Inflammatory macrophage (primary cell): ENCODE results near the gene PRXL2C.

Experiments
- DNase-seq, 2 donors: peaks; one replicate each; pipeline ENCODE4 v3.0.0-alpha.2; 2020 to 2022

PRXL2C gene

DNA sequence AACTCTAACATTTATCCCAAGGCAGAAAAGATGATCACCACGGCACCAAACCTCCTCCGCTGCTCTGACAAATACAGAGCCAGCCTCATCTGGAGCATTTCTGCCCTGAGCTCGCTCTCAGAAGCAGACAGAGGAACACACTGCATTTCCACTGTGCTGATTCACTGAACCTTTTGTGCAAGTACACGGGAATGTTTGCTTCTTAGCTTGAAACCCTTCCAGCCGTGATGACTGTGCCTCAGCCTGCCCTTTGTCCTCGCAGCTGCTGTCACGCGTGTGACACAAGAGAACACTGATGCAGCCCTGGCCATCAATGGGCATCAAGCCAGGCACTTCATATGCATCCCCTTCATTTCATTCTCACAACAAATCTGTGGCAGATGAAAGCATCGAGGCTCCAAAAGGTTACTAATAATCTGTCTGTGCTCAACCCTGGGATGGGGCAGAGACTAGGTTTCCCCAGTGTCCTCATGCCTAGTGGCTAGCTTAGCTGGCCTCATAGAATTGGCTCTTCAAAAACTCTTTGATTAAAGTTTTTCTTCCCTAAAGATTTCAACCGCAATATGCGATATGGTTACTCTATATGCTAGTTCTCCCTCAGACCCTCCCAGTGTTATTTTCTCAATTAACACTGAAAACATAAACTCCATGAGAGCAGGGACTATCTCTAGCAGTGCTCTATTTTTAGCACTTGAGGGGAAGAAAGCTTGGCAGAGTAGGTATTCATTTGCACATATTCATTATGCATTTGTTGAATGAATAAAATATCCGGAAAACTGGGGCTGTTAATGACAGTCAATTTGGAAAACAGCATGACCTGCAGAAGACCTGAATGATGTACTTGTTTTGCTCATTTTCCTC is 42.8 kb downstream of the PRXL2C start:
- DNase-seq, result no peak

DNA sequence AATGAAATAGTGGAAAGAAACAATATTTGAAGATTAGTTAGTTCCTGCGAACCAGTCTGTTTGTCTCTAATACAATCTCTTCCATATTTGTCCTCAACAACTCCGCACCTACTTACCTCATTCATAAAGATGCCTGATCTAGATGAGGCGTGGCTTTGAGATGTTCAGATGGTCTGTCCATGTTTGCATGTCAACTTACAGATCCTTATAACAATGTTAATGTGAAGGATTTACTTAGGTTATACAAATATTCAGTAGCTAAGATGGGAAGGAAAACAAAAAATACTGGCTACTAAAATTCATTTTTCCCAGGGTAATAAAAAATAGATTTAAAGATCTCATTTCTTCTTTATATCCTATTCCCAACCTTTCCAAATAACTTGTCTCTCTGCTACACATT is 43.8 kb downstream of the PRXL2C start:
- no peak for DNase-seq

DNA sequence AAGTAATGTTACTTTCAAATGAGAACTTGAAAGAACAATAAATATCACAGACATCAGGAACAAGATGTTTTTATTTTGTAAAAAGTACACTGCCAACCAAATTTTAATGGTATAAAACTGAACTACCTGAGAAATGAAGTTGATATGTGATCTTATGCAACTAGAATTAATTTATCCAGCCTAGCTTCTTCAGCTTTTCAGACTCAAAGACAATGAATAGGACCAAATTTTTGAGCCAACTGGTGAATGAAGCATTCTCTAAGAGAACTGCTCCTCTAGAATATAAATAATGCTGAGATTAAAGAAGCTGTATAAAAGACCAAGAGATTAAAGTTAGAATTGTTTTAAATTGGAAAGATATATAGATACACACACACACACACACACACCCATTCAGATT is 45.4 kb downstream of the PRXL2C start:
- DNase-seq, result no peak

DNA sequence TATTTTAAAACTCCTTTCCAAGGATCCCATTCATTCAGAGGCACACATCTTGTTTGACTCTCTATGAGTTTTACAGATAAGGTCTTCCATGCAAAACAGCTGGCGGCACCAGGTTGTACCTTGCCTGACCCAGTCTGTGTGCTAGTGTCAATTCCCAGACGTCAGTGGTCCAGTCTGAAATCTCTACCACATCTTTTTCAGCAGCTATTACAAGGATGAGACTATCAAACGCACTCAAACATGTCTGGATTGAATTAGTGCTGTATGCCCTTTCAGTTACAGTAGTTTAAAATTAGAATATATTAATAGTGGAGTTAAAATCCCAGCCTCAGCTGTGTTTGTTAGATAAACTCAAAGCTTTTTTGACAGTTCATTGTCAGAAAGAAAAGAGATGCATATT is 47.1 kb downstream of the PRXL2C start:
- DNase-seq, result no peak

DNA sequence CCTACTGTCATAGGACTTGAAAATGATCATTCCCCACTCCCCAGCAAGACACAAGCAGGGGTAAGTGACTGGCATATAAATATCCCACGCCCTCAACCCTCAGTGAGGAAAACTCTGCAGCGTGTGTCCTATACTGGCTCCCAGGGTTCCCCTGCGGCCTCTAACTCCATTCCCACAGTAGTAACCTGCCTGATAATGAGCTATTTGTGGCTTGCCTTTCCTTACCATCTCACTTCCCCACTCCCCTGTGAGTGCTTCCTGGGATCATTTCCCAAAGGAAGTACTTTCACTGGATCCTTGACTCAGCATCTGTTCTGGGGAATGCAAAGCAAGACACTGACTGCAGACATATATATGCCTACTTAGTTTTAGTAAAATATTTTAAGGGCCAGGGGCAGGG is 49.8 kb downstream of the PRXL2C start:
- no peak for DNase-seq

- no peak for DNase-seq
These were observed 51.2 kb downstream of the PRXL2C start for GRCh38 chr9:96604004-96604319.

GRCh38 chr9:96603305-96604003 is 51.7 kb downstream of the PRXL2C start:
- no peak for DNase-seq

GRCh38 chr9:96599298-96599697 is 55.8 kb downstream of the PRXL2C start:
- DNase-seq, result peak in 1 of 2 donors; percentile 74

- DNase-seq, result no peak
These were observed 58.5 kb downstream of the PRXL2C start for GRCh38 chr9:96596601-96597111.
